ENCODE results near the gene GNLY.
A peak's percentile ranks its signal among the peaks of the same experiment; 100 is the strongest.

Gene GNLY

GRCh38 chr2:85684806-85685205, 9.4 kb upstream of the GNLY start:
- no peak for DNase-seq (ENCODE audit: low spot score)

GRCh38 chr2:85690932-85691331, 3.2 kb upstream of the GNLY start:
- no peak for DNase-seq (ENCODE audit: low spot score)

GRCh38 chr2:85692039-85692645, 2.0 kb upstream of the GNLY start:
- DNase-seq (ENCODE audit: low spot score): no peak

GRCh38 chr2:85695121-85695520, 963 bp downstream of the GNLY start:
- no peak for DNase-seq (ENCODE audit: low spot score)

- DNase-seq (ENCODE audit: low spot score): no peak
Measured at GRCh38 chr2:85695691-85696668, 1.8 kb downstream of the GNLY start.

- DNase-seq (ENCODE audit: low spot score): no peak
Measured at GRCh38 chr2:85697096-85697495, 2.9 kb downstream of the GNLY start.

- DNase-seq (ENCODE audit: low spot score): no peak
Measured at GRCh38 chr2:85697716-85698115, 3.6 kb downstream of the GNLY start.

GRCh38 chr2:85698184-85698879, 4.2 kb downstream of the GNLY start:
- no peak for DNase-seq (ENCODE audit: low spot score)

GRCh38 chr2:85698880-85699254, 4.7 kb downstream of the GNLY start:
- no peak for DNase-seq (ENCODE audit: low spot score)

GRCh38 chr2:85699325-85699724, 5.2 kb downstream of the GNLY start:
- no peak for DNase-seq (ENCODE audit: low spot score)

- no peak for DNase-seq (ENCODE audit: low spot score)
Measured at GRCh38 chr2:85702172-85702571, 8.0 kb downstream of the GNLY start.

GRCh38 chr2:85702800-85703199, 8.6 kb downstream of the GNLY start:
- DNase-seq (ENCODE audit: low spot score): no peak

- no peak for DNase-seq (ENCODE audit: low spot score)
Measured at GRCh38 chr2:85703329-85703728, 9.2 kb downstream of the GNLY start.

GRCh38 chr2:85704038-85704437, 9.9 kb downstream of the GNLY start:
- DNase-seq (ENCODE audit: low spot score): no peak

- DNase-seq (ENCODE audit: low spot score): no peak
Measured at GRCh38 chr2:85704800-85705679, 10.9 kb downstream of the GNLY start.

- peak; percentile 59 for DNase-seq (ENCODE audit: low spot score)
Measured at GRCh38 chr2:85705680-85706039, 11.5 kb downstream of the GNLY start.

GRCh38 chr2:85706063-85706462, 11.9 kb downstream of the GNLY start:
- no peak for DNase-seq (ENCODE audit: low spot score)

- DNase-seq (ENCODE audit: low spot score): peak; percentile 80
Measured at GRCh38 chr2:85706599-85707296, 12.6 kb downstream of the GNLY start.

GRCh38 chr2:85707304-85707703, 13.1 kb downstream of the GNLY start:
- peak; percentile 92 for DNase-seq (ENCODE audit: low spot score)

- no peak for DNase-seq (ENCODE audit: low spot score)
Measured at GRCh38 chr2:85708641-85709040, 14.5 kb downstream of the GNLY start.

GRCh38 chr2:85709401-85709811, 15.2 kb downstream of the GNLY start:
- peak; percentile 79 for DNase-seq (ENCODE audit: low spot score)

Measured in pons (tissue), 1 donor.